Activated T-cell treated with anti-CD3 and anti-CD28 coated beads, Interleukin-2, amount 50 U/mL, for 1 hour (primary cell): ENCODE results near the gene LAD1.

Experiments
- DNase-seq: peaks from one replicate; pipeline ENCODE4 v3.0.0-alpha.2; 2020

The LAD1 gene

GRCh38 chr1:201389051-201389450 is 10.1 kb downstream of the LAD1 start:
- DNase-seq, result no peak

- no peak for DNase-seq
Measured at GRCh38 chr1:201386208-201386607, 12.9 kb downstream of the LAD1 start.

- DNase-seq, result peak; percentile 38
Measured at GRCh38 chr1:201385299-201385891, 13.7 kb downstream of the LAD1 start.

GRCh38 chr1:201384406-201384782 is 14.7 kb downstream of the LAD1 start:
- DNase-seq, result no peak

- no peak for DNase-seq
Measured at GRCh38 chr1:201383647-201384405, 15.3 kb downstream of the LAD1 start.

- DNase-seq, result no peak
Measured at GRCh38 chr1:201381130-201381529, 18.0 kb downstream of the LAD1 start.

DNA sequence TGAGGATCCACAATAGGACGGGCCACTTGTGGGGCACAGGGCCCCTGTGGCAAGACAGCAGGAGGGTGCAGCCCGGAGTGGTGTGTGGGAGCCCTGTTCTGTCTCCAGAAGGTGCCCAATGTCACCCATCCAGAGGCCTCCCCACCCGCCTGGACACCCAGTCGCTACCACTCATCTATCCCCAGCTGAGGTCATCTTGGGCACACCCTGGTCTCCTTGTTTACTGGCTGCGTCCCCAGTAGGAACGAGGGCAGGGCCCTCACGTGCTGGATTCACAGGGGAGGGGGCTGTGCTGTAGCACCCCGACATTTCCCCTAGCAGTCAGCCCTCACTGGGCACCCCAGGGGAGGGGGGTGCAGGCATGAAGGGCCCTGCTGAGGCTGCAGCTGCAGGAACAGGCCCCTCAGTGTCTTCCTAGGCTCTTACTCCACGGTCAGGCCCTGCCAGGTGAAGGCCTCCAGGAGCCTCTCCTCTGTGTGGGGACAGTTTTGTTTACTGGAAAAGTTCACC is 19.3 kb downstream of the LAD1 start:
- DNase-seq, result no peak

DNA sequence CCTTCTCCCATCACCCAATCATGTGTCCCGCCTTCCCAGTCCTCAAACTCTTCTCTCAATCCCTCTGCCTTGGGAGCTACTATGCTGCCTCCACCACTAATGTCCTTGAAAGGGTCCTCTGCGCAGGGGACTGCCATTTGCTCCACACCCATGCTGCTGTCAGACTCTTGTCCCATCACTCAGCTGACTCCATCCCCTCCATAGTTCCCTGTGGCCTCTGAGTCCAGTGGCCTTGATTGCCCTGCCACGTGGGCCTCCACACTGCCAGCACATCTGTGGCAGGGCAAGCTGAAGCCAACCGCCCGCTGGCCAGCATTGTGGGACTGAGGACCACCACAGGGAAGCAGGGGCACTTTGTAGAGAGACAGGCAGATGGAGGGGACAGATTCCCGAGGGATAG is 20.3 kb downstream of the LAD1 start:
- no peak for DNase-seq

GRCh38 chr1:201377611-201378092 is 21.5 kb downstream of the LAD1 start, which contains the start of gene TNNT2:
TSS of gene TNNT2 (minus strand) at chr1:201377680. CDS start at chr1:201373254, 4,426 bp downstream.
- DNase-seq, result no peak

- DNase-seq, result no peak
Measured at GRCh38 chr1:201376464-201377374, 22.4 kb downstream of the LAD1 start.

GRCh38 chr1:201376107-201376463 is 23.0 kb downstream of the LAD1 start:
- DNase-seq, result no peak

DNA sequence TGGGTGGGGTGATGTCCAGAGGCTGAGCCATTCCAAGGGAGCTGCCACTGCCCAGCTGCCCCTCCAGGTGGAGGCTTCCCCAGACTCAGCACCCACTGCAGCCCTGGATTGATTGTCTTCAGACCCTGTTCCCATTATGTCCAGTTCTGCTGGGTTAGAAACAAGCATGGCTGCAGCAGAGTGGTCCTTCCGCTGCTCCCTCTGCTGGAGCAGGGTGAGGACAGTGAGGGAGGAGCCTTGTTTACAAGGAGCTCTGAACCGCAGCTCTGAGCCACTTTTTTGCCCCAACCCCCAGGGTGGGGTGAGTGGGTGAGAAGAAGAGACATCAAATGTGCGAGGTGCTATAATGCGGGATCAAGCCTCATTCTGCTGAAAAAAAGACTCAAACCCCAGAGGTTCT is 24.0 kb downstream of the LAD1 start:
- DNase-seq, result no peak

DNA sequence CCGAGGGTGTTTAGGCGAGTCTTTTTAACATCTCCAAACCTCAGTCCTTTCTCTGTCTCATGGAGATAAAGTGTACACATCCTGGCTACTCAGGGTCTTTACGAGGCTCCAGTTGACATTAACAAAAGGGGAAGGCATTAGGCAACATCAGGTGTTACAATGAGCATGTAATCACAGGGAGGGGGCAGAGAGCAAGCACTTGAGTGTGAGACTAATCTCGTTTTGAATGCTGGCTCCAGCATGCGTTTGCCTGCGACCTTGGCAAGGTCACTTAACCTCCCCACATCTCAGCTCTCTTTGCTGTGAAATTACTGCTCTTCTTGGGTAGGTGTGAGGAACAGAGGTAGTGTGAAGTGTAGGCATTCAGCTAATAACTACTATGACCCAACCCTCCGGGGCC is 24.8 kb downstream of the LAD1 start:
- DNase-seq, result no peak

DNA sequence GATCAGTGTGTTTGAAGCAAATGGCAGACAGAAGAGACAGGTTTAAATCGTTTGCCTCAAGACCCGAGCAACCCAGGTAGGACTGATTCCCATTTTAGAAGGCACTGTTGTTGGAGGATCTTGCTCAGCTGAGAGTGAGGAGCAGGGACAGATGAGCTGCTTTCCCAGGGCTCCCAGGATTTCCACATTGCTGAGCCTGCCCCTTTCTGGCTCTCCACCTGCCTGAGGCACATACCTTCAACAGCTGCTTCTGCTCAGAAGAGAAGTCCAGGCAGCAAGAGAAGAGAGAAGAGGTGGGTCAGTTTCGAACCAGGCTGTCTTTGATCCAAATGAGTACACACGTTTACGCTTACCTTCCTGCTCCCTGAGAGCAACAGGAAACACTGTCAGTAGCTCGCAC is 27.3 kb downstream of the LAD1 start:
- no peak for DNase-seq

- DNase-seq, result no peak
Measured at GRCh38 chr1:201371276-201371675, 27.8 kb downstream of the LAD1 start.

- no peak for DNase-seq
Measured at GRCh38 chr1:201370500-201370899, 28.6 kb downstream of the LAD1 start.

DNA sequence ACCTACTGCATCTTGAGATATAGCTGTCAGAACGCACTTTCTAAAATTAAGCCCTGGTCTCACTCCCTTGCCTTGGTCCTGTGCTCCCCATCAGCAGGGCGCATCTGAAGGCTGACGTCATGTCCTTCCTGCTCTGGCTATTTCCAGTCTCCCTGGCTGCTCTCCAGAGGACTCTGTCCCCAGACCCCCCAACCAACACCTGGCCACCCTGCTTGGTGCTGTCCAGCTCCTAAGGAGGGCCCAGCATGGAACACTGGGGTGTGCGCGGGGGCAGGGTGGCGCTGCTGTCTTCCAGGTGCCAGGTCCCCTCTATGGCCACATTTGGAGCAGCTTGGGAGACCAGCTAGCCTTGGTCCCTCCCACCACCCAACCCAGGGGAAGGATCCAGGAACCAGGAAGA is 29.9 kb downstream of the LAD1 start:
- DNase-seq, result no peak

DNA sequence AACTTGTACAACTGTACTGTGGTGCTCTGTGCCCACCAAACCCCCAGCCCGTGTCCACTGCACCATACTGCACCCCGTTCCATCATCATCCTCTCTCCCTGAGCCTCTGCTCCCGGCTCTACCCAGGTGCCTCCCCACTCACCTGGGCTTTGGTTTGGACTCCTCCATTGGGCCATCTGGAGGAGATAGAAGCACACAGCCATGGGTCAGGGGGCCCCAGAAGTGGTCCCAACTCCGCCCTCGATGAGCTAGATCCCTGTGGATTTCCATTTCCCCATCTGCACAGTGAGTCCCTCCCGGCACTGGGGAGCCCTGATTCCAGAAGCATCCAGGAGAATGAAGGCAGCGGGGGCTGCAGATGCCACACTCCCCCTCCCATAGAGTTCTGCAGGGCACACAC is 32.4 kb downstream of the LAD1 start:
- DNase-seq, result no peak

DNA sequence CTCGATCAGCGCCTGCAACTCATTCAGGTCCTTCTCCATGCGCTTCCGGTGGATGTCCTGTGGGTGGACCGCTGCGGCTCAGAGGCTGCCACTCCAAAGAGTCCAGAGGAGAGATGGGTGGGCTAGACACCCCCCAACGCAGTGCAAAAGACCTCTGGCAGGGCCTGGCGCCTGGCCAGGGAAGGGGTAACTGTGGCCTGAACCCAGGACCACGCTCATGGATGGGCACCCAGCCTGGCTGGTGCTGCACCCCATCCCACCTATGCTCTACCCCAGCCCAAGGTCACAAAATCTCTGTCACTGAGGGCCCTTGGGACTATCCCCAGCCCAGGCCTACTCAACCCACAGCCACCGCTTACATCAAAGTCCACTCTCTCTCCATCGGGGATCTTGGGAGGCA is 33.9 kb downstream of the LAD1 start:
- no peak for DNase-seq

- DNase-seq, result no peak
Measured at GRCh38 chr1:201364808-201365105, 34.4 kb downstream of the LAD1 start.

- DNase-seq, result no peak
Measured at GRCh38 chr1:201363467-201363866, 35.7 kb downstream of the LAD1 start.

- DNase-seq, result no peak
Measured at GRCh38 chr1:201362906-201363305, 36.2 kb downstream of the LAD1 start.

DNA sequence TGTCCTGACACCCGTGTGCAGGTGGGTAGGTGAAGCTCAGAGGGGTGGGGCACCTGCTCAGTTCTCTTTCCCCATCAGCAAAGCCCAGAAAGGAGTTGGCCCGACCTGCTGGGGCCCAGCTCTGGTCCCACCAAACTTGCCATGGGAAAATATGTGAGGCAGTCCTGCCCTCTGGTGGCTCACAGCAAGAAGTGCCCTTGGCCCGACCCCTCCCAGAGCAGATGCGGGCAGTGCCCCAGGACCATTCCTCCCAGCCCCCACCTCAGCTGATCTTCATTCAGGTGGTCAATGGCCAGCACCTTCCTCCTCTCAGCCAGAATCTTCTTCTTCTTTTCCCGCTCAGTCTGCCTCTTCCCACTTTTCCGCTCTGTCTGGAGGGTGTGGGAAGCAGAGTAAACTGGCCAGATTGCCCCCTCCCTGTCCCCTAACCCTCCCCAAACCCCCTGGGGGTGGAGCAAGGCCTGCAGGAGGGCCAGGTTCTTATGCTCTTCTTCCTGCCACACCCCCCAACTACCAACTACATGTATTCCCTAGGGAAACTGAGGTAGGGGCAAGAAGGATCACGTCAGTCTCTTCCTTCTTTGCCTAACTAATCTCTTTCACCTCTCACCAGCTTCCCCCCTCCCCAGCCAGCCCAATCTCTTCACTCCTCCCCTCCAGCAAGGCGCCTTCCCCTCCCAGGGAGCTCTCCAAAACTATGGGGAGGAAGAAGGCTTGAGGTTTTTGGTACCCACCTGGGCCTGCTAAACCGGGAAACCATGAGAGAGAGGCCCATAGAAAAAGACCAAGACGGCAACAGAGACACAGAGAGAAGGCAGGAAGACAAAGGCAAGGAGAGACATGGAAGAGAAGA is 37.2 kb downstream of the LAD1 start:
- no peak for DNase-seq
